Left colon (tissue), 2 donors: ENCODE measurements around the gene RLBP1. TPM values are rescaled to one million over a fixed set of nuclear protein-coding genes. Genes with fewer than 3 reads are reported as not detected.
"Not testable (repeated sequence)": the region's sequence is repeated elsewhere in the genome, so short reads cannot be mapped to it uniquely, and the experiment has no call there.

ENCODE experiments used
- ATAC-seq: fragments of 200-7000 bp; cut with Tn5 transposase; one replicate; pipeline ENCODE4 v1.9.1; 2020; ENCODE audit warnings: mild to moderate bottlenecking, moderate library complexity
- DNase-seq, 2 donors: peaks; one replicate each; pipeline ENCODE4 v3.0.0-alpha.2; 2020
- intact Hi-C, 2 donors: fragments of 100-400 bp; cut with DNase I in 1 of 2; cut with micrococcal nuclease in 1 of 2; formaldehyde crosslinking; loops; one replicate each; pipeline versions ENCODE4 v1.11.2 to v1.14.0; 2022; cut with DNase I, micrococcal nuclease
- long read RNA-seq: library from polyadenylated mRNA; unstranded; transcript quantifications from one replicate; pipeline ENCODE4 v2.0.0, GENCODE V29; 2021
- total RNA-seq, 2 donors: library from RNA; stranded (reverse); fragmentation: NEBNext Ultra II Directional; extraction: Animal tissue kit (Norgen Biotek cat#: 25700); gene quantifications; one replicate each; pipeline ENCODE4 v1.2.1, GENCODE V29; 2021
- donor health status: DM: no; HTN: no; CAD: no.
- donor health status: DM: yes; HTN: yes; CAD: no.

Gene RLBP1
- total RNA-seq: not detected
- long read RNA-seq: 0 reads

GRCh38 chr15:89221543-89221942 is at the start of gene RLBP1:
RLBP1 (minus strand) TSS chr15:89221579; CDS start chr15:89218975, 2,604 bp downstream.
- DNase-seq (no peak), ATAC-seq (no peak)
- intact Hi-C loops: no loop called here

GRCh38 chr15:89250142-89250541 is 28.8 kb upstream of the RLBP1 start:
- DNase-seq, ATAC-seq, intact Hi-C loops: not testable (repeated sequence)

GRCh38 chr15:89248584-89248983 is 27.2 kb upstream of the RLBP1 start:
- DNase-seq: no peak

GRCh38 chr15:89247446-89247845 is 26.1 kb upstream of the RLBP1 start:
- intact Hi-C loops: no loop called here
- DNase-seq: no peak
- no peak for ATAC-seq

More at GRCh38 chr15:89248584-89248983, 27.2 kb upstream of the RLBP1 start:
- intact Hi-C loops: no loop called here
- ATAC-seq: no peak

GRCh38 chr15:89244574-89244903 is 23.2 kb upstream of the RLBP1 start:
- DNase-seq (no peak), ATAC-seq (peak; percentile 19)
- intact Hi-C loops: no loop called here

DNA sequence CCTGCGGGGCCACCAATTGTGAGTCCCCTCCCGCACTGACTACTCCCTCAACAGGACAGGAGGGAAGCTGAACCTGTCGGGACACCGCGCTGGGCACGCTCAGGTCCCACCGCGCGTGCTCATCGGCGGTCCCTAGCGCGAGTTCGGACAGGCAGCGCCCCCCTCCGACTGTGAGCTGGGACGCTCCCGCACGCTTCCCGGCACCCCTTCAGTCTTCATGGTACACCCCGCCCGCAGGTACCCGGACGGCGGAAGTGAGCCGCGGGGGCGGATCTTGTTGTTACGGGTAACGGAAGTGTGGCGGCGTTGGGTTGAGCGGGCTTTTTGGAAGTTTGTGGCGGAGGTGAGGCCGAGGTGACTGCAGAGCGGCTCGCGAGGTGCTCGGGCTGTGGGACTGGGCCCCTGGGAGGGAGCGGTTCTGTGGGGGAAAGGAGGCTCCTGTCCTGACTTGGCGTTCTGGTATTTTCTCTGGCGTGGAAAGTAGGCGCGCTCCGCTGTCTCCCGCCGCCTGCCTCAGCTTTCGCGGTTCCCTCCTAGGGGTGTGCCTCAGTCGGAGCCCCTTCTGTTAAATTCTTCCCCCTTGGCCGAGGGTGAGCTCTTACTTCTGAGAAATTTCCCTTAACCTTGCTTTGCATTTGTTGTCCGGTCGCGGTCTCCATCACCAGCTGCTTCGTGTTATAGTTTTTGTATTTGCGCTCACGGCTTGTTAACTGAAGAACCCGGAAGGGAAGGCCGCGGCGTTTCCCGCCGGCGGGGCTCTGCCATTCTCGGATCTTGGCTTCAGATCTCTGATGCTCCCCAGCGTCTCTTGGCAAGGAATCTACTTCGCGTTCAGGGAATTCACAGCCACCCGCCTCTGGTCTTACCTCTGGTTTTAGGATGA is 22.6 kb upstream of the RLBP1 start, which contains the start of gene FANCI:
Gene FANCI, plus strand, starts transcription at position 289 of the 883 bp plus-strand sequence. CDS start 3,669 bp downstream, outside the sequence.
- ATAC-seq (peak; percentile 99), DNase-seq (peak; percentile 96 to 100)
- intact Hi-C loops: no loop called here

DNA sequence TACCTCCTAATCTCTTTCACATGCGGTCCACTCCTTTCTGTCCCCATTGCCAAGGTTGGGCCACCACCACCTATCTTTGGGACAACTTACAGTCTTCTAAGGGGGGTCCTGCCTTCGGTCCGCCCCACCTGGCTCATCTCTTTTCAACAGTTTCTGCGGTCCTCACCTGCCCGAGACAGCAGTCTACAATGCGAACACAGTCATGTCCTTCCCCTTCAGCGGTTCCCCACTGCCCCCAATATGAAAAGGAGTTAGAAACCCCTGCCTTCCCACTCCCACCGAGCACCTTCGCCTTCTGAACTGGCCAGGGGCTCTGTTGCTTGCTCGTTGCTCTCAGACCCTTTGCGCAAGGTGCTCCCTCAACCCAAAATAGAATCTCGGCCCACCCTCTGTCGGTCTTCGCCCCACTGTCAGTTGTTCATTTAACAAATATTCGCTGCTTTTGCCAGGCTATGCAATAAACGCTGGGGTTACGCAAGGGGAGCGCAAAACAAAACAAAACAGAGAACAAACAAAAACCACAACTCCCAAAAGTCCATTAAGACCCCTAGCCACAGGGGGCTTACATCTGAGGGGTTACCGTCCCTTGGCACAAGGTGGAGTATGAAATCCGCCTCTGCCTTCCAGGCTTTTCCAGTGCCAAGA is 21.8 kb upstream of the RLBP1 start:
- intact Hi-C loops: no loop called here
- ATAC-seq (no peak), DNase-seq (peak; percentile 8 to 24)

DNA sequence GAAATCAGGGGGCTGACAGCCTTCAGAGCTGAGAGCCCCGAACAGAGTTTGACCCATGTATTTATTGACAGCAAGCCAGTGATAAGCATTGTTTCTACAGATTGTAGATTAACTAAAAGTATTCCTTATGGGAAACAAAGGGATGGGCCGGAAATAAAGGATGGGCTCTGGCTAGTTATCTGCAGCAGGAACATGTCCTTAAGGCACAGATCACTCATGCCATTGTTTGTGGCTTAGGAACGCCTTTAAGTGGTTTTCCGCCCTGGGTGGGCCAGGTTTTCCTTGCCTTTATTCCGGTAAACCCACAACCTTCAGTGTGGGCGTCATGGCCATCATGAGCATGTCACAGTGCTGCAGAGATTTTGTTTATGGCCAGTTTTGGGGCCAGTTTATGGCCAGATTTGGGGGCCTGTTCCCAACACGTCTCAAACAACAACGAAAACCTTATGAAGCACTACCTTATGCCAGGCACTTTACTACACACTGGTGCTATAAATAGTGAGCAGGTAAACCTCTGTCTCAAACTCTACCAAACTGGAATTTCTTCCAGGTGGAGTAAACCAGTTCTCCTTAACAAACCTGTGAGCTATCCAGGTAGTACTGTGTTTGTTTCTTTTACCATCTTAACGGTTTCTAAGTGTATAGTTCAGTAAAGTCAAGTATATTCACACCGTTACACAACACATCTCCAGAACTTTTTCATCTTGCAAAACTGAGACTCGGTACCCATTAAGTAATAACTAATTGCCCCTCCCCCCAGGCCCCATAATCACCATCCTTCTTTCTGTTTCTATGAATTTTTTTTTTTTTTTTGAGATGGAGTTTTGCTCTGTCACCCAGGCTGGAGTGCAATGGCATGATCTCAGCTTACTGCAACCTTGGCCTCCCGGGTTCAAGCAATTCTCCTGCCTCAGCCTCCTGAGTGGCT is 18.8 kb upstream of the RLBP1 start:
- ATAC-seq, DNase-seq, intact Hi-C loops: not testable (repeated sequence)

DNA sequence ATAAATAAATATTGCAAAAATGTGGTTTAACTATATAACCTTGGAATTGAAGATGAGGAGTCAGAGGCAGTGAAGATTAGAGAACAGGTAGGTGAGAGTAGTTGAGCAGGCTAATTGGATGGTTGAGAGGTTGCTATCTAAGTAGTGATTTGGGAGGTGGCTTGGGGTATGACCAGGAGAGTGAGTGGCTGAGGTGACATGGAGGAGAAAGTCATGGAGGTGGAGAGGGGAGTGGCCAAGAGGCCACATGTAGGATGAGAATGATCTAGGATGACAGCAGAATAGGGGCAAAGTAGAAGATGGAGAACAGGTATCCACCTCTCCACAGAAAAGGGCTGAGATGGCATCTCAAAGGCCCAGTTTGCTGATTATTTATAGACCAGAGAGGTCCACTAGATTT is 10.5 kb upstream of the RLBP1 start:
- DNase-seq (no peak), ATAC-seq (no peak)
- intact Hi-C loops: no loop called here

GRCh38 chr15:89230277-89230676 is 8.9 kb upstream of the RLBP1 start:
- DNase-seq: no peak
- intact Hi-C loops: no loop called here
- no peak for ATAC-seq

- intact Hi-C loops: no loop called here
- ATAC-seq (no peak), DNase-seq (no peak)
Measured at GRCh38 chr15:89227425-89227824, 6.0 kb upstream of the RLBP1 start.

DNA sequence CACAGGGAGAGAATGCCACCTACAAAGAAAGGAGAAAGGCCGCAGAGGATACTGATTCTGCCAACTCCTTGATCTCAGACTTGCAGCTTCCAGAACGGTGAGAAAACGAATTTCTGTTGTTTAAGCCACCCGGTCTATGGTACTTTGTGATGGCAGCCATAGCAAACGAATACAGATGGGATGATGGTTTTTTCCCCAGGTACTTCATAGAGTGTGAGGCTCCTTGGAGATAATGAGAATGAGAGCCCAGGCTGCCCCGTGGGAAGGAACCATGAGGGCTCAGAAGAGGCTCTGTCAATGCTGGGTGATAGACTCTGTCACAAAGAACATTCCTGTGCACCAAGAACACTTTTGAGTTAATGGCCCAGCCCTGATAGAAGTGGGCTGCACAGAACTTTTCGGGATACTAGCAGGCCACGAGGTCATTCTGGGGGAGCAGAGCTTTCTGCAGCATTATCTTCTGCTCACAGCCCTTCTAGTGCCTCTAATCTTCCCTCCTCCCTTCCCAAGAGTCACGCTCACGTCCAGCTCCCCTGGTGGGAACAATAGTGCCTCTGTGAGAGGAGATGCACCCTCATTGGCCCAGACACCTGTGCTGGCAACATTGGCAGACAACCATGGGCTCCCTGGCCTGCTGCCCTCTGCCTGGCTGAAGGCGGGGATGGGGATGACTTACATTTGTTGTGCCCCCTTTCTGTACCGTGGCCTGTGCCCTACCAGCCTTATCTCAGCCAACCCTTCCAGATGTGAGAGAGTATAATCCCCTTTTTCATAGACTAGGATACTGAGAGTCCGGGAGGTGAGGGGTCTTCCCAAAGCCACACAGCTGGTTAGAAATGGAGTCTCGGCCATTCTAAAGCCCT is 5.2 kb upstream of the RLBP1 start:
- ATAC-seq: no peak
- intact Hi-C loops: no loop called here
- DNase-seq: no peak

- intact Hi-C loops: no loop called here
- no peak for ATAC-seq
Measured at GRCh38 chr15:89225588-89225987, 4.2 kb upstream of the RLBP1 start.

GRCh38 chr15:89218531-89218930 is 2.8 kb downstream of the RLBP1 start:
- no peak for DNase-seq
- intact Hi-C loops: no loop called here
- ATAC-seq: no peak

More at GRCh38 chr15:89225588-89225987, 4.2 kb upstream of the RLBP1 start:
- DNase-seq: no peak

DNA sequence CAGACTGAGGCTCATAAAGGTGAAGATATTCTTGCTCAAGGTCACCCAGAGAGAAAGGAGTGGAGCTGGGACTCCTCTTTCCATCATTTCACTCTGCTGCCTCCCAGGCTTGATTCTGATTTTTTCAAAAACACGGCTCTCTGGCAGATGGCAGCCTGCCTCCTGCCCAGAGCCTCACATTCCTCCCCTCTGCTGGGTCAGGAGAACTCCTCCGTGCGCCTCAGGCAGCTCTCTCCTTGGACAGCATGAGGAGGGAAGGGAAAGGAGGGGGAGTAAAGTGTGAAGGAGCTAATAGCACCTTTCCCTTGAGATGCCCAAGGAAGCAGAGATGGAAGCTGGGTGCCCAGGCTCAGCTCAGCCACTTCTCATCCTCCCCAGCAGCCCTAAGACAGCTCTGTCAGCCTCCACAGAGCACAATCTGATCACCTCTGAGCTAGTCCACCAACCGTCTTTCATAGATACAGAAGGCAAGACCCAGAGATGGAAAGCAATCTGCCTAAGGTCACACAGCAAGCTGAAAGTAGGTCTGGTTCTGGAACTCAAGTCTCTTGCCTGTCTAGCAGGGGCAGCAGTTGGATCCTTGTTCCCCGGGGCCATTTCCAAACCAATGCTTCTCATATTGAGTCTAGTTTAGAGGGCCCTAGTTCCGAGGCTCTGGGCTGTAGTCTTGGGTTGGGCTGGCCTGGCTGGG is 3.5 kb downstream of the RLBP1 start:
- intact Hi-C loops: no loop called here
- ATAC-seq (no peak), DNase-seq (no peak)

GRCh38 chr15:89217031-89217430 is 4.3 kb downstream of the RLBP1 start:
- intact Hi-C loops: no loop called here
- DNase-seq (no peak), ATAC-seq (no peak)

GRCh38 chr15:89215627-89216026 is 5.8 kb downstream of the RLBP1 start:
- intact Hi-C loops: no loop called here
- DNase-seq: no peak
- no peak for ATAC-seq
